ENCODE results near the gene SNRPA.

DNA sequence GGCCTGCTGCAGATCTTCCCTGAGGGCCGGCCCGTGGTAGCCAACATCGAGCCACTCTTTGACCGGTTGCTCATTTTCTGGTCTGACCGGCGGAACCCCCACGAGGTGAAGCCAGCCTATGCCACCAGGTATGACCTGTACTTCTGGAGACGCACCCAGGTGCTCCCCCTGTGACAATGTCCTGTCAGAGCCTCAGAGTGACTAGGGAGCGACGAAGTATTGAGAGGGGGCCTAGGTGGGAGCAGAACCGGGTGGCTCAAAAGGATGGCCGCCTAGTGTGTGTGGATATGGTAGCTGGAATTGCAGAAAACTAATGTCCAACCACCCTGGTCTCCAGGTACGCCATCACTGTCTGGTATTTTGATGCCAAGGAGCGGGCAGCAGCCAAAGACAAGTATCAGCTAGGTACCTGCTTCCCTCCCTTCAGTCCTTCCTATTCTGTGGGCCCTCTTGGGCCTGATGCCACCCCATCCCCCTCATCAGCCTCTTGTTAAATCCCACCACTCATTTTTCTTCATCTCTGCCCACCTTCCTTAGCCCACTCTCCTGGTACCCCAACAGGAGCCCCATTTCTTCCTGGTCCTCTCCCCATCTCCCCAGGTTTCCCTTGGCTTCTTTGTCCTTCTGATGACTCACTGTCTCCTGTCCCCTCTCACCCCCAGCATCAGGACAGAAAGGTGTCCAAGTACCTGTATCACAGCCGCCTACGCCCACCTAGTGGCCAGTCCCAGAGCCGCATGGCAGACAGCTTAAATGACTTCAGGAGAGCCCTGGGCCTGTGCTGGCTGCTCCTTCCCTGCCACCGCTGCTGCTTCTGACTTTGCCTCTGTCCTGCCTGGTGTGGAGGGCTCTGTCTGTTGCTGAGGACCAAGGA lies 56.4 kb downstream of the SNRPA start:
- TF ChIP-seq, protein P1, sequence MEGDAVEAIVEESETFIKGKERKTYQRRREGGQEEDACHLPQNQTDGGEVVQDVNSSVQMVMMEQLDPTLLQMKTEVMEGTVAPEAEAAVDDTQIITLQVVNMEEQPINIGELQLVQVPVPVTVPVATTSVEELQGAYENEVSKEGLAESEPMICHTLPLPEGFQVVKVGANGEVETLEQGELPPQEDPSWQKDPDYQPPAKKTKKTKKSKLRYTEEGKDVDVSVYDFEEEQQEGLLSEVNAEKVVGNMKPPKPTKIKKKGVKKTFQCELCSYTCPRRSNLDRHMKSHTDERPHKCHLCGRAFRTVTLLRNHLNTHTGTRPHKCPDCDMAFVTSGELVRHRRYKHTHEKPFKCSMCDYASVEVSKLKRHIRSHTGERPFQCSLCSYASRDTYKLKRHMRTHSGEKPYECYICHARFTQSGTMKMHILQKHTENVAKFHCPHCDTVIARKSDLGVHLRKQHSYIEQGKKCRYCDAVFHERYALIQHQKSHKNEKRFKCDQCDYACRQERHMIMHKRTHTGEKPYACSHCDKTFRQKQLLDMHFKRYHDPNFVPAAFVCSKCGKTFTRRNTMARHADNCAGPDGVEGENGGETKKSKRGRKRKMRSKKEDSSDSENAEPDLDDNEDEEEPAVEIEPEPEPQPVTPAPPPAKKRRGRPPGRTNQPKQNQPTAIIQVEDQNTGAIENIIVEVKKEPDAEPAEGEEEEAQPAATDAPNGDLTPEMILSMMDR (IDR thresholded peaks at IDR 0.05) = peak in 2 of 4 experiments; percentile 38 to 48
- TF ChIP-seq POLR2AphosphoS5 (IDR thresholded peaks at IDR 0.05) (no peak), POLR2A (IDR thresholded peaks at IDR 0.05) (no peak)
